Caco-2 (cell line): ENCODE data around the gene MAP2K5. TPM values are rescaled to one million over a fixed set of nuclear protein-coding genes. Genes with fewer than 3 reads are reported as not detected.

ENCODE experiments used
- BruUV-seq: library from RNA; stranded (reverse); fragments of 400-500 nt; replicated peaks from 2 replicates; lab custom pipeline; 2021; lab: Mats Ljungman, UMichigan
- CTCF ChIA-PET: fragments of 300-600 bp; sonication (Branson Sonifier 250); formaldehyde crosslinking; loops from one replicate; lab custom pipeline; 2022; ENCODE audit warnings: antibody characterized with exemption; lab: Charles Lee
- POLR2A ChIA-PET: fragments of 300-600 bp; sonication (Branson Sonifier 250); formaldehyde crosslinking; loops from one replicate; lab custom pipeline; 2022; ENCODE audit warnings: antibody characterized with exemption; lab: Charles Lee
- DNase-seq, 2 experiments: peaks; one replicate each; pipeline versions ENCODE4 v3.0.0 to v3.0.0-alpha.2; 2020 to 2022
- H3K27me3 ChIP-seq: replicated peaks from 2 replicates; pipeline ENCODE4 v1.6.0; 2011; ENCODE audit warnings: low read length; ENCODE audit not compliant: control insufficient read depth, insufficient read depth
- H3K36me3 ChIP-seq: 2 replicates; pipeline ENCODE4 v1.5.1; 2011; ENCODE audit warnings: low read length; ENCODE audit not compliant: control insufficient read depth, insufficient read depth
- H3K4me1 ChIP-seq: fragments of 250-450 bp; sonication (Bioruptor Pico); 2 replicates; pipeline ENCODE4 v1.5.1; 2020; ENCODE audit warnings: mild to moderate bottlenecking
- H3K4me3 ChIP-seq: 2 replicates; pipeline ENCODE4 v1.5.1; 2011; ENCODE audit warnings: low read depth, mild to moderate bottlenecking, control low read depth, low read length
- H3K9me3 ChIP-seq: fragments of 250-450 bp; sonication (Bioruptor Pico); 2 replicates; pipeline ENCODE4 v1.5.1; 2020; ENCODE audit warnings: mild to moderate bottlenecking, moderate library complexity
- H3K27ac Mint-ChIP-seq: one replicate; pipeline ENCODE4 v1.8.0; 2022; ENCODE audit warnings: mixed read lengths; ENCODE audit not compliant: unreplicated experiment
- H3K27me3 Mint-ChIP-seq: one replicate; pipeline ENCODE4 v1.8.0; 2022; ENCODE audit warnings: mixed read lengths; ENCODE audit not compliant: insufficient read depth, unreplicated experiment
- H3K36me3 Mint-ChIP-seq: one replicate; pipeline ENCODE4 v1.8.0; 2022; ENCODE audit warnings: mild to moderate bottlenecking, mixed read lengths; ENCODE audit not compliant: insufficient read depth, unreplicated experiment
- H3K4me1 Mint-ChIP-seq: one replicate; pipeline ENCODE4 v1.8.0; 2022; ENCODE audit warnings: low read depth, mixed read lengths; ENCODE audit not compliant: unreplicated experiment
- H3K4me3 Mint-ChIP-seq: one replicate; pipeline ENCODE4 v1.8.0; 2022; ENCODE audit warnings: mild to moderate bottlenecking, moderate library complexity, mixed read lengths; ENCODE audit not compliant: unreplicated experiment
- H3K9me3 Mint-ChIP-seq: one replicate; pipeline ENCODE4 v1.8.0; 2022; ENCODE audit warnings: mixed read lengths; ENCODE audit not compliant: unreplicated experiment
- intact Hi-C: fragments of 100-400 bp; cut with micrococcal nuclease; formaldehyde crosslinking; loops from one replicate; pipeline ENCODE4 v1.10.0; 2022; ENCODE audit not compliant: unreplicated experiment
- total RNA-seq: library from RNA; stranded (reverse); gene quantifications from 2 replicates; pipeline ENCODE4 v1.2.3, GENCODE V29; 2022
- TF ChIP-seq, protein P1 (sequence below), 2 experiments: fragments of 200-600 bp in 1 of 2; IDR thresholded peaks; 1 replicate in 1 of 2; 2 replicates in 1 of 2; pipeline versions ENCODE4 v1.5.1 to v1.8.0; 2011 to 2022; ENCODE audit warnings: antibody characterized with exemption in 1 of 2, control low read depth in 1 of 2, inconsistent platforms in 1 of 2, low read depth in 1 of 2, low read length in 1 of 2, mild to moderate bottlenecking in 1 of 2, moderate library complexity in 1 of 2; ENCODE audit not compliant: insufficient read depth in 1 of 2, severe bottlenecking in 1 of 2, unreplicated experiment in 1 of 2

The MAP2K5 gene
- total RNA-seq, 1 experiment from 2014 or later, result 12.2 TPM

- peaks cover 26% of the 10 kb centered on the region for H3K27me3 Mint-ChIP-seq
- H3K4me3 Mint-ChIP-seq, result peak overlapping the region; percentile 57
- ChIA-PET POLR2A (no interaction called here), CTCF (no interaction called here)
- no TSS peak for BruUV-seq
- no peaks in the 10 kb centered on the region for H3K36me3 ChIP-seq
- no peak overlapping the region for H3K27ac Mint-ChIP-seq
- H3K4me3 ChIP-seq, result no peak overlapping the region
- peaks cover 12% of the 10 kb centered on the region for H3K4me1 Mint-ChIP-seq
- no peaks in the 10 kb centered on the region for H3K9me3 Mint-ChIP-seq
- H3K4me1 ChIP-seq, result no peaks in the 10 kb centered on the region; the same call in 1 of the 2 replicates
- no peak for DNase-seq
- H3K27me3 ChIP-seq, result no peaks in the 10 kb centered on the region; the same call in 1 of the 2 replicates
- no peaks in the 10 kb centered on the region for H3K9me3 ChIP-seq
- H3K36me3 Mint-ChIP-seq, result no peaks in the 10 kb centered on the region
- intact Hi-C loops, result no loop called here
- TF ChIP-seq, protein P1, sequence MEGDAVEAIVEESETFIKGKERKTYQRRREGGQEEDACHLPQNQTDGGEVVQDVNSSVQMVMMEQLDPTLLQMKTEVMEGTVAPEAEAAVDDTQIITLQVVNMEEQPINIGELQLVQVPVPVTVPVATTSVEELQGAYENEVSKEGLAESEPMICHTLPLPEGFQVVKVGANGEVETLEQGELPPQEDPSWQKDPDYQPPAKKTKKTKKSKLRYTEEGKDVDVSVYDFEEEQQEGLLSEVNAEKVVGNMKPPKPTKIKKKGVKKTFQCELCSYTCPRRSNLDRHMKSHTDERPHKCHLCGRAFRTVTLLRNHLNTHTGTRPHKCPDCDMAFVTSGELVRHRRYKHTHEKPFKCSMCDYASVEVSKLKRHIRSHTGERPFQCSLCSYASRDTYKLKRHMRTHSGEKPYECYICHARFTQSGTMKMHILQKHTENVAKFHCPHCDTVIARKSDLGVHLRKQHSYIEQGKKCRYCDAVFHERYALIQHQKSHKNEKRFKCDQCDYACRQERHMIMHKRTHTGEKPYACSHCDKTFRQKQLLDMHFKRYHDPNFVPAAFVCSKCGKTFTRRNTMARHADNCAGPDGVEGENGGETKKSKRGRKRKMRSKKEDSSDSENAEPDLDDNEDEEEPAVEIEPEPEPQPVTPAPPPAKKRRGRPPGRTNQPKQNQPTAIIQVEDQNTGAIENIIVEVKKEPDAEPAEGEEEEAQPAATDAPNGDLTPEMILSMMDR (IDR thresholded peaks at IDR 0.05; ENCODE audit: insufficient read depth in 1 of 2, low read depth in 1 of 2, low read length in 1 of 2, severe bottlenecking in 1 of 2, unreplicated experiment in 1 of 2), result no peak
Measured at GRCh38 chr15:67821784-67822440, 279.4 kb downstream of the MAP2K5 start.

GRCh38 chr15:67822537-67823313 lies 280.2 kb downstream of the MAP2K5 start:
- H3K4me1 Mint-ChIP-seq, result peaks cover 12% of the 10 kb centered on the region
- POLR2A ChIA-PET, result no interaction called here
- no peaks in the 10 kb centered on the region; the same call in 1 of the 2 replicates for H3K27me3 ChIP-seq
- intact Hi-C loops, result no loop called here
- H3K36me3 Mint-ChIP-seq, result no peaks in the 10 kb centered on the region
- no peaks in the 10 kb centered on the region for H3K9me3 Mint-ChIP-seq
- no peak overlapping the region for H3K27ac Mint-ChIP-seq
- H3K4me3 Mint-ChIP-seq, result peak overlapping the region; percentile 57
- H3K36me3 ChIP-seq, result no peaks in the 10 kb centered on the region
- H3K4me1 ChIP-seq, result no peaks in the 10 kb centered on the region; the same call in 1 of the 2 replicates
- H3K9me3 ChIP-seq, result no peaks in the 10 kb centered on the region
- peak overlapping the region; percentile 30 for H3K4me3 ChIP-seq
- no peak for DNase-seq
- CTCF ChIA-PET, result no interaction called here
- TF ChIP-seq, protein P1 (IDR thresholded peaks at IDR 0.05; ENCODE audit: insufficient read depth in 1 of 2, low read depth in 1 of 2, low read length in 1 of 2, severe bottlenecking in 1 of 2, unreplicated experiment in 1 of 2), result no peak
- H3K27me3 Mint-ChIP-seq, result peaks cover 25% of the 10 kb centered on the region
- BruUV-seq, result no TSS peak

GRCh38 chr15:67823314-67824196 lies 281.1 kb downstream of the MAP2K5 start:
- Histone ChIP-seq H3K4me1 (no peaks in the 10 kb centered on the region; the same call in 1 of the 2 replicates), H3K27me3 (no peaks in the 10 kb centered on the region; the same call in 1 of the 2 replicates), H3K36me3 (no peaks in the 10 kb centered on the region), H3K9me3 (no peaks in the 10 kb centered on the region), H3K4me3 (peak overlapping the region; percentile 30)
- peaks cover 25% of the 10 kb centered on the region for H3K27me3 Mint-ChIP-seq
- H3K36me3 Mint-ChIP-seq, result no peaks in the 10 kb centered on the region
- ChIA-PET POLR2A (no interaction called here), CTCF (interaction anchor here (1.6 kb wide), 1 partner anchor 12 kb away, joined by 4 read pairs; no protein-coding TSS in a partner anchor)
- TF ChIP-seq, protein P1 (IDR thresholded peaks at IDR 0.05; ENCODE audit: insufficient read depth in 1 of 2, low read depth in 1 of 2, low read length in 1 of 2, severe bottlenecking in 1 of 2, unreplicated experiment in 1 of 2), result peak in 1 of 2 experiments; percentile 3
- H3K9me3 Mint-ChIP-seq, result no peaks in the 10 kb centered on the region
- BruUV-seq, result no TSS peak
- intact Hi-C loops, result no loop called here
- H3K27ac Mint-ChIP-seq, result no peak overlapping the region
- no peak for DNase-seq
- peaks cover 12% of the 10 kb centered on the region for H3K4me1 Mint-ChIP-seq
- peak overlapping the region; percentile 82 for H3K4me3 Mint-ChIP-seq
